SK-N-SH treated with all-trans-retinoic acid at 6 μM for 48 hours (cell line): Measurements from ENCODE around the gene EMILIN2.

ENCODE experiments used
- PATZ1 ChIP-seq: fragments of 250-450 bp; sonication (Bioruptor Pico); IDR thresholded peaks from 2 replicates; pipeline ENCODE4 v1.8.0; 2020; ENCODE audit warnings: mild to moderate bottlenecking, moderate library complexity, borderline replicate concordance
- TCF4 ChIP-seq: fragments of 250-450 bp; sonication (Bioruptor Pico); IDR thresholded peaks from 2 replicates; pipeline ENCODE4 v1.8.0; 2021; ENCODE audit warnings: mild to moderate bottlenecking, moderate library complexity, borderline replicate concordance
- ZFP3 ChIP-seq: fragments of 250-450 bp; sonication (Bioruptor Pico); IDR thresholded peaks from 2 replicates; pipeline ENCODE4 v1.5.0; 2020; ENCODE audit warnings: mild to moderate bottlenecking, moderate library complexity
- ZFP30 ChIP-seq: fragments of 450-650 bp; formaldehyde crosslinking; IDR thresholded peaks from 2 replicates; pipeline ENCODE4 v1.5.0; 2022; ENCODE audit warnings: mild to moderate bottlenecking, moderate library complexity
- ZNF8 ChIP-seq: fragments of 450-650 bp; formaldehyde crosslinking; IDR thresholded peaks from 2 replicates; pipeline ENCODE4 v1.5.0; 2020; ENCODE audit warnings: mild to moderate bottlenecking, moderate library complexity

GRCh38 chr18:2893056-2893455 lies 46.2 kb downstream of the EMILIN2 start:
- TF ChIP-seq ZNF8 (CRISPR knock-in tag): no peak
- TF ChIP-seq ZFP3: no peak
- no peak for TF ChIP-seq PATZ1
- TF ChIP-seq ZFP30 (CRISPR knock-in tag): no peak
- no peak for TF ChIP-seq TCF4
